Gastrocnemius medialis (tissue), 4 donors: Measurements from ENCODE around the gene MOV10. TPM values are rescaled to one million over a fixed set of nuclear protein-coding genes. Genes with fewer than 3 reads are reported as not detected.

Source experiments
- ATAC-seq, 2 donors: fragments of 150-250 bp; one replicate each; pipeline ENCODE4 v1.9.1; 2016
- DNase-seq, 2 donors: peaks; one replicate each; pipeline ENCODE4 v3.0.0-alpha.2; 2019
- H3K27ac ChIP-seq, 4 donors: fragments of 200-600 bp; sonication (generic); 1 replicate in 1 of 4; 2 replicates in 3 of 4; pipeline ENCODE4 v1.5.1; 2016 to 2018; ENCODE audit warnings: mild to moderate bottlenecking in 2 of 4, moderate library complexity in 1 of 4
- H3K27me3 ChIP-seq, 3 donors: fragments of 200-600 bp; sonication (generic) in 2 of 3; 1 replicate in 1 of 3; 2 replicates in 2 of 3; pipeline versions ENCODE4 v1.5.1 to v1.6.0; 2016 to 2019; ENCODE audit warnings: mild to moderate bottlenecking in 1 of 3, moderate library complexity in 1 of 3
- H3K36me3 ChIP-seq, 2 donors: fragments of 200-600 bp; sonication (generic) in 1 of 2; one replicate each; pipeline ENCODE4 v1.5.1; 2017 to 2018
- H3K4me1 ChIP-seq, 2 donors: fragments of 200-600 bp; sonication (generic) in 1 of 2; one replicate each; pipeline ENCODE4 v1.5.1; 2016 to 2017; ENCODE audit warnings: mild to moderate bottlenecking in 2 of 2
- H3K4me3 ChIP-seq, 4 donors: fragments of 200-600 bp; sonication (generic) in 3 of 4; 1 replicate in 1 of 4; 2 replicates in 3 of 4; pipeline ENCODE4 v1.5.1; 2016 to 2019; ENCODE audit warnings: mild to moderate bottlenecking in 2 of 4
- H3K9me3 ChIP-seq, 3 donors: fragments of 200-600 bp; sonication (generic) in 2 of 3; 1 replicate in 1 of 3; 2 replicates in 2 of 3; pipeline ENCODE4 v1.5.1; 2016 to 2019
- POLR2A ChIP-seq, 2 donors: fragments of 450-650 bp; IDR thresholded peaks; one replicate each; pipeline ENCODE4 v1.6.1; 2017; ENCODE audit warnings: antibody characterized with exemption in 2 of 2, mild to moderate bottlenecking in 2 of 2, moderate library complexity in 2 of 2
- in situ Hi-C, 4 donors: fragments of 200-750 bp; cut with MboI; loops; one replicate each; pipeline versions ENCODE4 v1.15.0 to v1.8.0; 2017; ENCODE audit warnings: low sequenced_read_pairs in 4 of 4
- intact Hi-C: fragments of 100-400 bp; cut with DNase I; formaldehyde crosslinking; loops from one replicate; pipeline ENCODE4 v1.15.1; 2023; ENCODE audit warnings: low total_unique reads
- total RNA-seq, 4 donors: library from RNA; depleted of rRNA; stranded (reverse); fragments of >200 nt; gene quantifications; one replicate each; pipeline versions ENCODE4 v1.1.0 to v1.2.3, GENCODE V29; 2016
- TF ChIP-seq, protein P1 (sequence below), 5 experiments: fragments of 450-650 bp in 3 of 5; fragments of 200-600 bp in 2 of 5; sonication (generic) in 2 of 5; IDR thresholded peaks in 4 of 5; conservative IDR thresholded peaks in 1 of 5; 1 replicate in 4 of 5; 2 replicates in 1 of 5; pipeline ENCODE4 v1.5.1; 2016 to 2019; ENCODE audit warnings: antibody characterized with exemption in 5 of 5, mild to moderate bottlenecking in 3 of 5, moderate library complexity in 3 of 5

Gene MOV10
- total RNA-seq, 4 donors from 2014 or later = 2.8 to 7.2 (median 4.8) TPM

DNA sequence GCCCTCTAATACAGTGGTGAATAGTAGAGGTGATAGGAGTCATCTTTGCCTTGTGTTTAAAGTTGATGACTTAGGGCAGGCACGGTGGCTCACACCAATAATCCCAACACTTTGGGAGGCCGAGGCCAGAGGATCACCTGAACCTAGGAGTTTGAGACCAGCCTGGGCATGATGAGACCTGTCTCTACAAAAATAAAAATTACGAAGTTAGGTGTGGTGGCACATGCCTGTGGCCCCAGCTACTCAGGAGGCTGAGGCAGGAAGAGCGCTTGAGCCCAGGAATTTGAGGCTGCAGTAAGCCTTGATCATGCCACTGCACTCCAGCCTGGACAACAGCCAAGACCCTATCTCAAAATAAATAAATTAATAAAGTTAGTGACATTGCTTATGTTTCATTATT lies 28.2 kb upstream of the MOV10 start:
- Histone ChIP-seq H3K27ac (no peak overlapping the region), H3K27me3 (no peaks in the 10 kb centered on the region), H3K36me3 (peaks cover 0 to 28% of the 10 kb centered on the region in 2 donors), H3K9me3 (no peaks in the 10 kb centered on the region), H3K4me3 (no peak overlapping the region), H3K4me1 (no peaks in the 10 kb centered on the region)
- TF ChIP-seq, protein P1, sequence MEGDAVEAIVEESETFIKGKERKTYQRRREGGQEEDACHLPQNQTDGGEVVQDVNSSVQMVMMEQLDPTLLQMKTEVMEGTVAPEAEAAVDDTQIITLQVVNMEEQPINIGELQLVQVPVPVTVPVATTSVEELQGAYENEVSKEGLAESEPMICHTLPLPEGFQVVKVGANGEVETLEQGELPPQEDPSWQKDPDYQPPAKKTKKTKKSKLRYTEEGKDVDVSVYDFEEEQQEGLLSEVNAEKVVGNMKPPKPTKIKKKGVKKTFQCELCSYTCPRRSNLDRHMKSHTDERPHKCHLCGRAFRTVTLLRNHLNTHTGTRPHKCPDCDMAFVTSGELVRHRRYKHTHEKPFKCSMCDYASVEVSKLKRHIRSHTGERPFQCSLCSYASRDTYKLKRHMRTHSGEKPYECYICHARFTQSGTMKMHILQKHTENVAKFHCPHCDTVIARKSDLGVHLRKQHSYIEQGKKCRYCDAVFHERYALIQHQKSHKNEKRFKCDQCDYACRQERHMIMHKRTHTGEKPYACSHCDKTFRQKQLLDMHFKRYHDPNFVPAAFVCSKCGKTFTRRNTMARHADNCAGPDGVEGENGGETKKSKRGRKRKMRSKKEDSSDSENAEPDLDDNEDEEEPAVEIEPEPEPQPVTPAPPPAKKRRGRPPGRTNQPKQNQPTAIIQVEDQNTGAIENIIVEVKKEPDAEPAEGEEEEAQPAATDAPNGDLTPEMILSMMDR (IDR thresholded peaks at IDR 0.05 in 4 of 5, conservative IDR thresholded peaks at IDR 0.05 in 1 of 5) = no peak
- no peak for TF ChIP-seq POLR2A (IDR thresholded peaks at IDR 0.05)
- intact Hi-C loops (no loop called here), in situ Hi-C loops (no loop called here)
- no peak for ATAC-seq
- DNase-seq = no peak

DNA sequence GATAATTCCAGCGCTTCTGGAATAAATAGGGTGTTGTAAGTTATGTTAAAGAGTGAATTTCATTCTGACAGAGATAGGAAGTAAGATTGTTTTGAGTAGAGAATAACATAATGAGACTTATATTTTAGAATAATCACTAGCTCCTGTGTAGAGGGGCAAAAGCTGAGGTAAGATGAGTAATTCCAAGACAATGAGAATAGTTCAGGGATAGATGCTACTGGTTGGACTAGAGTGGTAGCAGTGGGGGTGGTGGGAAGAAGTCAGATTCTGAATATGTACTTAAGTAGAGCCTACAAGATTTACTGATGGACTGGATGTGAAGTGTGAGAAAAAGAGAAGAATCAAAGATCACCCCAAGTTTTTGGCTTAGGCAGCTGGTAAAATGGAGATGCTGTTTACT lies 23.3 kb upstream of the MOV10 start:
- Histone ChIP-seq H3K27me3 (no peaks in the 10 kb centered on the region), H3K4me3 (no peak overlapping the region), H3K4me1 (no peaks in the 10 kb centered on the region), H3K9me3 (no peaks in the 10 kb centered on the region), H3K27ac (no peak overlapping the region), H3K36me3 (peaks cover 0 to 56% of the 10 kb centered on the region in 2 donors)
- TF ChIP-seq, protein P1 (IDR thresholded peaks at IDR 0.05 in 4 of 5, conservative IDR thresholded peaks at IDR 0.05 in 1 of 5) = no peak
- no peak for TF ChIP-seq POLR2A (IDR thresholded peaks at IDR 0.05)
- intact Hi-C loops (no loop called here), in situ Hi-C loops (no loop called here)
- ATAC-seq = no peak
- DNase-seq = no peak

DNA sequence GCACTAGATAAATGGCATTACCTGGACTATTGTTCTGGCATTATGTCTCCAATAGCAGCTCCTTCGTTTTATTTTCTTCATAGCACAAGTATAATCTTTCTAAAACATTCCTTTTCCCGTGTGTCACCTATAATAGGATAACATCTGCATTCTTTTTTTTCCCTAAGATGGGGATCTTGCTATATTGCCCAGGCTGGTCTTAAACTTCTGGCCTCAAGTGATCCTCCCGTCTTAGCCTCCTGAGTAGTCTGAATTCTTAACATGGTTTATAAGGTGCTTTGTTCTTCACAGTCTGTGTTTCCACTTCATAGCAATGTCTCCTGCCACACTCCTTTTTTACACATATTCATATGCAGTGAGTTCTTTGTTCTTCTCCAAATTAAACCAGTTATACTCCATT lies 8.6 kb upstream of the MOV10 start:
- Histone ChIP-seq H3K4me1 (no peaks in the 10 kb centered on the region), H3K36me3 (peaks cover 3 to 89% of the 10 kb centered on the region in 2 donors), H3K27me3 (no peaks in the 10 kb centered on the region), H3K4me3 (no peak overlapping the region), H3K27ac (no peak overlapping the region), H3K9me3 (no peaks in the 10 kb centered on the region)
- DNase-seq (no peak), ATAC-seq (no peak)
- intact Hi-C loops = no loop called here
- in situ Hi-C loops = no loop called here
- TF ChIP-seq, protein P1 (IDR thresholded peaks at IDR 0.05 in 4 of 5, conservative IDR thresholded peaks at IDR 0.05 in 1 of 5) = no peak
- no peak for TF ChIP-seq POLR2A (IDR thresholded peaks at IDR 0.05)

DNA sequence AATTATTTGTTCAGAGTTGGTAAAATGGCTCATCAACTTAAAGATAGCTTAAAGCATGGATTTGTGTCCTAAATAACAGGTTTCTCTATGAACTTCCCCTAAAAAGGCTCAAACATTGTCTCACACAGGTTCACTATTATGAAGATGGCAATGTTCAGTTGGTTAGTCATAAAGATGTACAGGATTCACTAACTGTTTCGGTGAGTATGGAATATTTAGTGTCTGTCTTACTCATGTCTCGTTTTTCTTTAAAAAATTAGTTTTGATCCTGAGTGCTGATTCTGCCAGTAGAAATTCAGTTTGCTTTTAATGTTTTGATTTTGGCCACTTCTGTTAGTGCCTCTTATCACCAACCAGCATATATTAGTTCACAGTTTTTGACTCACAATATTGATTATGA lies 7.5 kb upstream of the MOV10 start:
- no peak for ATAC-seq
- Histone ChIP-seq H3K27me3 (no peaks in the 10 kb centered on the region), H3K9me3 (no peaks in the 10 kb centered on the region), H3K36me3 (peaks cover 3 to 89% of the 10 kb centered on the region in 2 donors), H3K27ac (no peak overlapping the region), H3K4me3 (no peak overlapping the region), H3K4me1 (no peaks in the 10 kb centered on the region)
- intact Hi-C loops (no loop called here), in situ Hi-C loops (no loop called here)
- no peak for DNase-seq
- TF ChIP-seq, protein P1 (IDR thresholded peaks at IDR 0.05 in 4 of 5, conservative IDR thresholded peaks at IDR 0.05 in 1 of 5) = no peak
- no peak for TF ChIP-seq POLR2A (IDR thresholded peaks at IDR 0.05)

DNA sequence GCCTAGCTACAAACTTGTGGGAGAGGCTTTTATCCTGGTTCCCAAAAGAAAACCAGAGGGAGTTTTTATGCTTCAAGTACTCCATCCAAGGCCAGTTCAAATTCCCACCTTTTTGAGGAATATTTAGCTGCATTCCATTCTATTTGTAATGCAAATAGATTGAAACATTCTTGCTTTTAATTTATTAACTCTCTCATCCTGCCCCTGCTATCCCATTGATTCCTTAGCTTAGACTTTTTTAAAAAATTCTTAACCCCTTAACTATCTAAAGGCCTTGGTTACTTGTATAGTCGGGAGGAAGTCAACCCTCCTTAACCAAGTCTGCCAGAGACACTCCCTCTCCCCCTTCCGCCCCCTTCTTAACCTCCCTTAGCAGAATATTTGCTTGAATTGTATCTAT lies 2.5 kb upstream of the MOV10 start:
- Histone ChIP-seq H3K9me3 (no peaks in the 10 kb centered on the region), H3K27me3 (no peaks in the 10 kb centered on the region), H3K4me1 (peaks cover 14 to 16% of the 10 kb centered on the region in 2 donors), H3K4me3 (no peak overlapping the region), H3K27ac (no peak overlapping the region), H3K36me3 (peaks cover 3 to 55% of the 10 kb centered on the region in 2 donors)
- in situ Hi-C loops (no loop called here), intact Hi-C loops (loop anchor here (5.0 kb wide), 1 partner anchor 45 kb away; no protein-coding TSS in a partner anchor)
- no peak for ATAC-seq
- no peak for DNase-seq
- TF ChIP-seq, protein P1 (IDR thresholded peaks at IDR 0.05 in 4 of 5, conservative IDR thresholded peaks at IDR 0.05 in 1 of 5) = no peak
- TF ChIP-seq POLR2A (IDR thresholded peaks at IDR 0.05) = no peak
